ENCODE results near the gene MBOAT1. TPM values are rescaled to one million over a fixed set of nuclear protein-coding genes. Genes with fewer than 3 reads are reported as not detected.

Gene MBOAT1
- total and polyA plus RNA-seq, 2 experiments from 2014 or later, result 0.74 to 10.4 TPM

DNA sequence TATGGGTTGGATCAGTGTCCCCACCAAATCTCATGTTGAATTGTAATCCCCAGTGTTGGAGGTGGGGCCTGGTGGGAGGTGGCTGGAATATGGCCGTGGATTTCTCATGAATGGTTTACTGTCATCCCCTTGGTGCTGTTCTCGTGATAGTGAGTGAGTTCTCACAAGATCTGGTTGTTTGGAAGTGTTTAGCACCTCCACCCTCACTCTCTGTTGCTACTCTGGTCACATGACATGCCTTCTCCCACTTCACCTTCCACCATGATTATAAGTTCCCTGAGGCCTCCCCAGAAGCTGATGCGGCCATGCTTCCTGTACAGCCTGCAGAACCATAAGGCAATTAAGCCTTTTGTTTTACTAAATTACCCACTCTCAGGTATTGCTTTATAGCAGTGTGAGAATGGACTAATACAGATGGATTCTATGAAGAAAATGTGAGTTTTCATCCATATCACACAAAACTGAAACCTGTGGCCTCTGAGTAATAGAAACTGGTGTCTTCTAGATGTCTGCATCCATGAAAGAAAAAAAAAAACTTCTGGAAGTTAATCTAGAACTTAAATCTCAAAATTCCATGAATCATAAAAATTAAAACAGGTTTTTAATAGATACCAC is 39.3 kb downstream of the MBOAT1 start:
- no peak overlapping the region for H2AFZ ChIP-seq
- no peaks in the 10 kb centered on the region for H3K27me3 ChIP-seq
- H3K9me3 ChIP-seq (ENCODE audit: low read depth), result no peaks in the 10 kb centered on the region
- H3K4me2 ChIP-seq, result no peak overlapping the region
- H3K27ac ChIP-seq, result no peak overlapping the region
- TF ChIP-seq, protein P1, sequence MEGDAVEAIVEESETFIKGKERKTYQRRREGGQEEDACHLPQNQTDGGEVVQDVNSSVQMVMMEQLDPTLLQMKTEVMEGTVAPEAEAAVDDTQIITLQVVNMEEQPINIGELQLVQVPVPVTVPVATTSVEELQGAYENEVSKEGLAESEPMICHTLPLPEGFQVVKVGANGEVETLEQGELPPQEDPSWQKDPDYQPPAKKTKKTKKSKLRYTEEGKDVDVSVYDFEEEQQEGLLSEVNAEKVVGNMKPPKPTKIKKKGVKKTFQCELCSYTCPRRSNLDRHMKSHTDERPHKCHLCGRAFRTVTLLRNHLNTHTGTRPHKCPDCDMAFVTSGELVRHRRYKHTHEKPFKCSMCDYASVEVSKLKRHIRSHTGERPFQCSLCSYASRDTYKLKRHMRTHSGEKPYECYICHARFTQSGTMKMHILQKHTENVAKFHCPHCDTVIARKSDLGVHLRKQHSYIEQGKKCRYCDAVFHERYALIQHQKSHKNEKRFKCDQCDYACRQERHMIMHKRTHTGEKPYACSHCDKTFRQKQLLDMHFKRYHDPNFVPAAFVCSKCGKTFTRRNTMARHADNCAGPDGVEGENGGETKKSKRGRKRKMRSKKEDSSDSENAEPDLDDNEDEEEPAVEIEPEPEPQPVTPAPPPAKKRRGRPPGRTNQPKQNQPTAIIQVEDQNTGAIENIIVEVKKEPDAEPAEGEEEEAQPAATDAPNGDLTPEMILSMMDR (IDR thresholded peaks at IDR 0.05; ENCODE audit: poor library complexity), result no peak
- no peak for TF ChIP-seq EZH2 (IDR thresholded peaks at IDR 0.05; ENCODE audit: borderline replicate concordance)
- no peak for TF ChIP-seq EZH2phosphoT487 (IDR thresholded peaks at IDR 0.05; ENCODE audit: low read depth, severe bottlenecking, unreplicated experiment)
- no peaks in the 10 kb centered on the region for H3K36me3 ChIP-seq (replicated peaks; ENCODE audit: insufficient read depth, low read depth)
- 85% methylated on average over 3 of the region's 3 CpGs for WGBS (ENCODE audit: low lambda C conversion rate, missing lambda C conversion rate)
- H3K4me3 ChIP-seq, result no peak overlapping the region
- DNase-seq (ENCODE audit: low spot score), result no peak
- no peaks in the 10 kb centered on the region for H3K4me1 ChIP-seq (ENCODE audit: insufficient read depth)
- no peaks in the 10 kb centered on the region for H3K9me2 ChIP-seq (replicated peaks; ENCODE audit: insufficient read depth)
- no peaks in the 10 kb centered on the region for H4K20me1 ChIP-seq (ENCODE audit: insufficient read depth, poor library complexity, severe bottlenecking)
- no peaks in the 10 kb centered on the region for H3K79me2 ChIP-seq

DNA sequence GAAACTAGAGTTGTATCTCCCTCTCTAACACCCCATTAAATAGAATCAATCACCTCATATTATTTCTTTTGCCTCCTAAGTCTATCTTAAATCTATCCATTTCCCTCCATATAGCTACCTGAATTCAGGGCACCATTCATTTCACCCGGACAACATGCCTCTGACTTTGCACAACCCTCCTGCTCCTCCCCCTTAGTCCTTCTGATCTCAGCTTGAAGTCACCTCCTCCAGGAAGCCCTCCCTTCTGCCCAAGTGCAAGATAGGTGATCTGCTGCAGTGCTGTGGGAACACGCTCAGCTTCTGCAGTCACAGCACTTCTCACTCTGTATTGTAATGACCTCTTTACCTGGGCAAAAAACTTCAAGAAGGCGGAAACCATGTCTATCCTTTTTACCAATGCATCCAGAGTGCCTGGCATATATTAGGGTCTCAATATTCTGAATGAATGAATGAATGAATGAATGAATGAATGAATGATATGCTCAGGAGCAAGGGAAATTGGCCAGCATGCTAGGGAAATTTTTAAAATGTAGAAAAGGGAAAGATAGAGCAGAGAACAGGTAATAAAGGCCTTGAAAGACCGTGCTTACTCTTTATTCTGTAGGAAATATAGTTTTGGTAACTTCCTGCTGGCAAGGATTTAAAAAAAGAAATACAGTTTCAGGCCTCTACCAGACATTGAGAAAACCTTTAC is 41.7 kb downstream of the MBOAT1 start:
- WGBS (ENCODE audit: low lambda C conversion rate, missing lambda C conversion rate), result 94% methylated on average over 4 of the region's 4 CpGs
- Histone ChIP-seq H3K36me3 (replicated peaks; ENCODE audit: insufficient read depth, low read depth) (no peaks in the 10 kb centered on the region), H3K79me2 (no peaks in the 10 kb centered on the region), H3K9me2 (replicated peaks; ENCODE audit: insufficient read depth) (no peaks in the 10 kb centered on the region), H3K4me1 (ENCODE audit: insufficient read depth) (no peaks in the 10 kb centered on the region), H2AFZ (no peak overlapping the region), H3K27me3 (no peaks in the 10 kb centered on the region), H3K4me3 (no peak overlapping the region), H3K4me2 (no peak overlapping the region), H4K20me1 (ENCODE audit: insufficient read depth, poor library complexity, severe bottlenecking) (no peaks in the 10 kb centered on the region), H3K27ac (no peak overlapping the region), H3K9me3 (ENCODE audit: low read depth) (no peaks in the 10 kb centered on the region)
- no peak for DNase-seq (ENCODE audit: low spot score)
- TF ChIP-seq EZH2phosphoT487 (IDR thresholded peaks at IDR 0.05; ENCODE audit: low read depth, severe bottlenecking, unreplicated experiment) (no peak), EZH2 (IDR thresholded peaks at IDR 0.05; ENCODE audit: borderline replicate concordance) (no peak)
- TF ChIP-seq, protein P1 (IDR thresholded peaks at IDR 0.05; ENCODE audit: poor library complexity), result no peak

- Histone ChIP-seq H2AFZ (no peak overlapping the region), H3K4me1 (ENCODE audit: insufficient read depth) (no peaks in the 10 kb centered on the region), H3K4me3 (no peak overlapping the region), H3K27me3 (no peaks in the 10 kb centered on the region), H3K79me2 (no peaks in the 10 kb centered on the region), H3K27ac (no peak overlapping the region), H3K4me2 (no peak overlapping the region), H3K36me3 (replicated peaks; ENCODE audit: insufficient read depth, low read depth) (no peaks in the 10 kb centered on the region), H3K9me3 (ENCODE audit: low read depth) (no peaks in the 10 kb centered on the region), H4K20me1 (ENCODE audit: insufficient read depth, poor library complexity, severe bottlenecking) (no peaks in the 10 kb centered on the region), H3K9me2 (replicated peaks; ENCODE audit: insufficient read depth) (no peaks in the 10 kb centered on the region)
- DNase-seq (ENCODE audit: low spot score), result no peak
- TF ChIP-seq EZH2 (IDR thresholded peaks at IDR 0.05; ENCODE audit: borderline replicate concordance) (no peak), EZH2phosphoT487 (IDR thresholded peaks at IDR 0.05; ENCODE audit: low read depth, severe bottlenecking, unreplicated experiment) (no peak)
- TF ChIP-seq, protein P1 (IDR thresholded peaks at IDR 0.05; ENCODE audit: poor library complexity), result no peak
- 97% methylated on average over 2 of the region's 2 CpGs for WGBS (ENCODE audit: low lambda C conversion rate, missing lambda C conversion rate)
These were observed 42.5 kb downstream of the MBOAT1 start for GRCh38 chr6:20169786-20170185.

Measured in hepatocyte (in vitro differentiated cells).